Left ventricle myocardium inferior (tissue), 1 donor: ENCODE results near the gene FBXO4. TPM values are rescaled to one million over a fixed set of nuclear protein-coding genes. Genes with fewer than 3 reads are reported as not detected.

Experiments used
- DNase-seq: peaks from one replicate; pipeline ENCODE4 v3.0.0-alpha.2; 2020
- H3K27ac ChIP-seq: fragments of 200-600 bp; replicated peaks from 2 replicates; pipeline ENCODE4 v1.8.0; 2021
- H3K27me3 ChIP-seq: fragments of 200-600 bp; 2 replicates; pipeline ENCODE4 v1.8.0; 2021; ENCODE audit warnings: low read depth
- H3K36me3 ChIP-seq: fragments of 200-600 bp; 2 replicates; pipeline ENCODE4 v1.8.0; 2021
- H3K4me1 ChIP-seq: fragments of 200-600 bp; 2 replicates; pipeline ENCODE4 v1.8.0; 2021
- H3K4me3 ChIP-seq: fragments of 200-600 bp; 2 replicates; pipeline ENCODE4 v1.8.0; 2021; ENCODE audit warnings: mild to moderate bottlenecking, moderate library complexity
- H3K9me3 ChIP-seq: fragments of 200-600 bp; replicated peaks from 2 replicates; pipeline ENCODE4 v1.8.0; 2021
- CTCF ChIP-seq: fragments of 200-600 bp; IDR thresholded peaks from 2 replicates; pipeline ENCODE4 v1.8.0; 2021; ENCODE audit warnings: antibody characterized with exemption, mild to moderate bottlenecking, borderline replicate concordance
- intact Hi-C: fragments of 100-400 bp; cut with micrococcal nuclease; formaldehyde crosslinking; loops from one replicate; pipeline ENCODE4 v1.11.0; 2022
- total RNA-seq: library from RNA; stranded (reverse); fragmentation: NEBNext Ultra II Directional; extraction: Animal tissue kit (Norgen Biotek cat#: 25700); gene quantifications from one replicate; pipeline ENCODE4 v1.2.1, GENCODE V29; 2021
- donor health status: DM: no; HTN: yes; CAD: no; lungs with severe emphysema.

Gene FBXO4
- total RNA-seq, 1 donor from 2014 or later = 4.3 TPM

GRCh38 chr5:41906151-41906550 is 18.9 kb upstream of the FBXO4 start:
- Histone ChIP-seq H3K9me3 (no peaks in the 10 kb centered on the region), H3K27ac (no peak overlapping the region), H3K36me3 (peaks cover 33% of the 10 kb centered on the region), H3K27me3 (no peaks in the 10 kb centered on the region), H3K4me3 (no peak overlapping the region), H3K4me1 (peaks cover 66% of the 10 kb centered on the region)
- no peak for DNase-seq
- TF ChIP-seq CTCF = no peak
- intact Hi-C loops = no loop called here

GRCh38 chr5:41908374-41909079 is 16.6 kb upstream of the FBXO4 start:
- Histone ChIP-seq H3K27me3 (no peaks in the 10 kb centered on the region), H3K4me3 (peak overlapping the region; percentile 24), H3K9me3 (no peaks in the 10 kb centered on the region), H3K36me3 (peaks cover 57% of the 10 kb centered on the region), H3K27ac (peak overlapping the region; percentile 75), H3K4me1 (peaks cover 62% of the 10 kb centered on the region)
- no peak for DNase-seq
- TF ChIP-seq CTCF = no peak
- intact Hi-C loops = no loop called here

GRCh38 chr5:41918105-41918504 is 7.0 kb upstream of the FBXO4 start:
- intact Hi-C loops = no loop called here
- peaks cover 76% of the 10 kb centered on the region for H3K36me3 ChIP-seq

GRCh38 chr5:41921166-41921565 is 3.9 kb upstream of the FBXO4 start:
- H3K9me3 ChIP-seq = no peaks in the 10 kb centered on the region
- H3K36me3 ChIP-seq = peaks cover 47% of the 10 kb centered on the region
- H3K27ac ChIP-seq = no peak overlapping the region
- TF ChIP-seq CTCF = no peak
- H3K4me3 ChIP-seq = no peak overlapping the region
- DNase-seq = no peak
- peaks cover 31% of the 10 kb centered on the region for H3K4me1 ChIP-seq
- no peaks in the 10 kb centered on the region for H3K27me3 ChIP-seq
- intact Hi-C loops = no loop called here

More at GRCh38 chr5:41918105-41918504, 7.0 kb upstream of the FBXO4 start:
- TF ChIP-seq CTCF = no peak
- Histone ChIP-seq H3K9me3 (no peaks in the 10 kb centered on the region), H3K27me3 (no peaks in the 10 kb centered on the region), H3K4me3 (no peak overlapping the region), H3K4me1 (peaks cover 12% of the 10 kb centered on the region), H3K27ac (no peak overlapping the region)
- no peak for DNase-seq

GRCh38 chr5:41921874-41922273 is 3.2 kb upstream of the FBXO4 start:
- no peak for DNase-seq
- peak overlapping the region; percentile 25 for H3K27ac ChIP-seq
- no peak for TF ChIP-seq CTCF
- peaks cover 40% of the 10 kb centered on the region for H3K36me3 ChIP-seq
- no peak overlapping the region for H3K4me3 ChIP-seq
- intact Hi-C loops = no loop called here
- no peaks in the 10 kb centered on the region for H3K9me3 ChIP-seq
- no peaks in the 10 kb centered on the region for H3K27me3 ChIP-seq
- H3K4me1 ChIP-seq = peaks cover 34% of the 10 kb centered on the region
